ENCODE data around the gene UNC5C. TPM values are rescaled to one million over a fixed set of nuclear protein-coding genes. Genes with fewer than 3 reads are reported as not detected.

UNC5C gene
- total RNA-seq, 4 donors from 2014 or later: 0.98 to 2.3 (median 1.2) TPM

DNA sequence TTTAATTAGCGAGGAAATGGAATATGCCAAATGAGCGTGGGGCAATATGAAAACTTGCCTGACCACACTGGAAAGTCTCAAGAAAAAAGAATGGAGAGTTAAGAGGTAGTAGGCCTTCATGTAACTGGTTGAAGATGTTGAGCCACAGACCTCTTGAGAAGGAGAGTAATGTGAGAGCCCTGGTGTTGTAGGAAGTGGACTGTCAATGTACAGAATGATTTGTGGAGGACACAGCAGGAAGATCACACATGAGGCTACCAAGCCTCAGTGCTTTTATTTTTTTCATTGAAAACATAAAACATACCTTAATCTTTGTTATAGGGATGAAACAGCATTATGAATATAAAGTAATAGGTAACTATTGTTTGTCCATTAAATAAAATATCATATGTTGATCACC, 331.6 kb downstream of the UNC5C start:
- Histone ChIP-seq H3K36me3 (no peaks in the 10 kb centered on the region), H3K27ac (no peak overlapping the region), H3K27me3 (no peaks in the 10 kb centered on the region), H3K9me3 (no peaks in the 10 kb centered on the region), H3K4me1 (no peaks in the 10 kb centered on the region), H3K4me3 (no peak overlapping the region)
- DNase-seq (ENCODE audit: low spot score in 2 of 2): no peak
- TF ChIP-seq POLR2AphosphoS5 (IDR thresholded peaks at IDR 0.05) (no peak), POLR2A (IDR thresholded peaks at IDR 0.05) (no peak), EP300 (IDR thresholded peaks at IDR 0.05) (no peak)
- TF ChIP-seq, protein P1, sequence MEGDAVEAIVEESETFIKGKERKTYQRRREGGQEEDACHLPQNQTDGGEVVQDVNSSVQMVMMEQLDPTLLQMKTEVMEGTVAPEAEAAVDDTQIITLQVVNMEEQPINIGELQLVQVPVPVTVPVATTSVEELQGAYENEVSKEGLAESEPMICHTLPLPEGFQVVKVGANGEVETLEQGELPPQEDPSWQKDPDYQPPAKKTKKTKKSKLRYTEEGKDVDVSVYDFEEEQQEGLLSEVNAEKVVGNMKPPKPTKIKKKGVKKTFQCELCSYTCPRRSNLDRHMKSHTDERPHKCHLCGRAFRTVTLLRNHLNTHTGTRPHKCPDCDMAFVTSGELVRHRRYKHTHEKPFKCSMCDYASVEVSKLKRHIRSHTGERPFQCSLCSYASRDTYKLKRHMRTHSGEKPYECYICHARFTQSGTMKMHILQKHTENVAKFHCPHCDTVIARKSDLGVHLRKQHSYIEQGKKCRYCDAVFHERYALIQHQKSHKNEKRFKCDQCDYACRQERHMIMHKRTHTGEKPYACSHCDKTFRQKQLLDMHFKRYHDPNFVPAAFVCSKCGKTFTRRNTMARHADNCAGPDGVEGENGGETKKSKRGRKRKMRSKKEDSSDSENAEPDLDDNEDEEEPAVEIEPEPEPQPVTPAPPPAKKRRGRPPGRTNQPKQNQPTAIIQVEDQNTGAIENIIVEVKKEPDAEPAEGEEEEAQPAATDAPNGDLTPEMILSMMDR (IDR thresholded peaks at IDR 0.05): no peak
- 90% methylated on average over 2 of the region's 2 CpGs for WGBS

- H3K4me3 ChIP-seq: no peak overlapping the region
- no peaks in the 10 kb centered on the region for H3K27me3 ChIP-seq
- TF ChIP-seq POLR2AphosphoS5 (IDR thresholded peaks at IDR 0.05) (no peak), EP300 (IDR thresholded peaks at IDR 0.05) (no peak), POLR2A (IDR thresholded peaks at IDR 0.05) (no peak)
- TF ChIP-seq, protein P1 (IDR thresholded peaks at IDR 0.05): no peak
- no peak for DNase-seq (ENCODE audit: low spot score in 2 of 2)
- no peaks in the 10 kb centered on the region for H3K9me3 ChIP-seq
- no peak overlapping the region for H3K27ac ChIP-seq
- WGBS: 75% methylated on average over 3 of the region's 3 CpGs
- H3K4me1 ChIP-seq: no peaks in the 10 kb centered on the region
- H3K36me3 ChIP-seq: no peaks in the 10 kb centered on the region
Observed at GRCh38 chr4:95216636-95217035, 332.1 kb downstream of the UNC5C start.

DNA sequence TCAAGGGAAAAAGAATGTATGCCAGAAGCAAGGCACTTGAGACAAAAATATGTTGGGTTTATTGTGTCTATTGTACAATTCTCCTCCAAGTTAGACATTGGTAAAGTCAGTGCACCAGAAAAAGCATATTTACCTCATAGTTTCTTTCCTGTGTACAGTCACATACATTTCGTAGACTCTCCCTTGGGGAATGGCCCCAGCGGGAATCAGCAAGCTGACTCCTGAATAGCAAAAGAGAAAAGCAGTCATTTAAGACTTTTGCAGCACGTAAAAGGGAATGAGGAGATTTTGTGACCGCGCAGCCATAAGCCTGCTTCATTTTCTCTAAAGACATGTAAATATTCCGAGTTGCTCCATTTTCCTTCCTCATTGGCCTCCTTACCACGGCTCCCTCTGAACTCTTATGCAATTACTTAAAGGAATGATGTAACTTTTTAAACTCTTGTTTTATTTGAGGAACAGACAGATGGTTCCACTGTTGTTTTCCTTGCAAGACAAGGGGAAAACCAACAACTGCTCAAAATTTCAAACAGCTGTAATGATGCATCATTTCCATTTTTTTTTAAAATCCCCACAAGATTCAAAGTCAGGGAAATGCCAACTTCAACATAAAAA, 332.7 kb downstream of the UNC5C start:
- Histone ChIP-seq H3K36me3 (no peaks in the 10 kb centered on the region), H3K4me3 (no peak overlapping the region), H3K4me1 (no peaks in the 10 kb centered on the region), H3K9me3 (no peaks in the 10 kb centered on the region), H3K27me3 (no peaks in the 10 kb centered on the region), H3K27ac (no peak overlapping the region)
- TF ChIP-seq POLR2AphosphoS5 (IDR thresholded peaks at IDR 0.05): no peak
- no peak for TF ChIP-seq POLR2A (IDR thresholded peaks at IDR 0.05)
- TF ChIP-seq, protein P1 (IDR thresholded peaks at IDR 0.05): no peak
- TF ChIP-seq EP300 (IDR thresholded peaks at IDR 0.05): no peak
- 70% methylated on average over 7 of the region's 7 CpGs for WGBS
- no peak for DNase-seq (ENCODE audit: low spot score in 2 of 2)

DNA sequence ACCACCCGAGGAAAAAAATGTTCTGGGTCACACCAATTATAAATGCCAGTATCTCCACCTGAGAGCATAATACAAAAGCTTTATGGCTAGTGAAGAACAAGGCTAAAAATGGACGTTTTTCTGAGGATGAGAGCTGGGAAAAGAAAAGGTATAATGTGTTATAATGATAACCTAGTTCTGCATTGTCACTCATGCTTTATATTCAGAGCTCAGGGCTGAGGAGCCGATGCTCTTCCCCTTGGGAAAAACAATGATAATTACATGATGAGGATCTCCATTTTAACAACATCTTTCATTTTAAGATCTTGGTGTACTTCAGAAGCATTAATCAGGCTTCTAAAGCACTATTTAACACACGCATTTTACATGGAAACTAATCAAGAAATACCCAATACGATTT, 333.7 kb downstream of the UNC5C start:
- H3K27me3 ChIP-seq: no peaks in the 10 kb centered on the region
- TF ChIP-seq POLR2AphosphoS5 (IDR thresholded peaks at IDR 0.05) (no peak), EP300 (IDR thresholded peaks at IDR 0.05) (no peak), POLR2A (IDR thresholded peaks at IDR 0.05) (no peak)
- TF ChIP-seq, protein P1 (IDR thresholded peaks at IDR 0.05): no peak
- H3K36me3 ChIP-seq: no peaks in the 10 kb centered on the region
- DNase-seq (ENCODE audit: low spot score in 2 of 2): no peak
- H3K4me3 ChIP-seq: no peak overlapping the region
- no peaks in the 10 kb centered on the region for H3K9me3 ChIP-seq
- H3K4me1 ChIP-seq: no peaks in the 10 kb centered on the region
- no peak overlapping the region for H3K27ac ChIP-seq
- WGBS: 64% methylated on average over 5 of the region's 5 CpGs

DNA sequence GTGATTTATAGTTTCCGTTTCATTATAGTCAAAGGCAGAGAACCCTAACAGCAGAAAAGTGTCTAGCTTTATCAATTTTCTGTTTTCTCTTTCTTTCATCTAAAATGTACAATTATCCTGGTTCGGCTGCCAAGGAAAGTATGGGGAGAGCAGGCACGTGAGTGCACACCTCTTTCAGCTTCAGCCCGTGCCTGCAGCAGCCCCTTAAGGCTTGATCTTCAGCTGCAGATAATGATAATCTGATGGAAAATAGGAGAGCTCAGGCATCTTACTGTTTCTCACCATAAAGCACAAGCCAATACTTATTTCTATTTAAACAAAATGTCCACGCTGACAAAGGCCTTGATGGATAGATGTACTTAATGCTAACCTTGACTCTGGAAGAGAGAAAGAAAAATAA, 334.4 kb downstream of the UNC5C start:
- TF ChIP-seq, protein P1 (IDR thresholded peaks at IDR 0.05): no peak
- no peak for TF ChIP-seq EP300 (IDR thresholded peaks at IDR 0.05)
- TF ChIP-seq POLR2A (IDR thresholded peaks at IDR 0.05): no peak
- no peak for TF ChIP-seq POLR2AphosphoS5 (IDR thresholded peaks at IDR 0.05)
- no peak overlapping the region for H3K27ac ChIP-seq
- 66% methylated on average over 5 of the region's 5 CpGs for WGBS

More for the DNA sequence above, 334.4 kb downstream of the UNC5C start:
- no peaks in the 10 kb centered on the region for H3K36me3 ChIP-seq
- H3K4me1 ChIP-seq: no peaks in the 10 kb centered on the region
- H3K4me3 ChIP-seq: no peak overlapping the region
- no peaks in the 10 kb centered on the region for H3K9me3 ChIP-seq
- DNase-seq (ENCODE audit: low spot score in 2 of 2): no peak
- no peaks in the 10 kb centered on the region for H3K27me3 ChIP-seq
